BLaER1 (cell line): Measurements from ENCODE around the gene UCN.
A peak's percentile ranks its signal among the peaks of the same experiment; 100 is the strongest.
"Not testable (repeated sequence)": the region's sequence is repeated elsewhere in the genome, so short reads cannot be mapped to it uniquely, and the experiment has no call there.

Experiments used
- H3K27ac ChIP-seq: shearing (Covaris generic); formaldehyde crosslinking; 2 replicates; pipeline ENCODE4 v1.8.1; 2022
- H3K27me3 ChIP-seq: shearing (Covaris generic); formaldehyde crosslinking; 2 replicates; pipeline ENCODE4 v1.8.1; 2022
- H3K36me3 ChIP-seq: shearing (Covaris generic); formaldehyde crosslinking; 2 replicates; pipeline ENCODE4 v1.8.1; 2022
- H3K4me1 ChIP-seq: shearing (Covaris generic); formaldehyde crosslinking; 2 replicates; pipeline ENCODE4 v1.8.1; 2022
- H3K4me2 ChIP-seq: shearing (Covaris generic); formaldehyde crosslinking; 2 replicates; pipeline ENCODE4 v1.8.1; 2022
- H3K4me3 ChIP-seq: shearing (Covaris generic); formaldehyde crosslinking; 2 replicates; pipeline ENCODE4 v1.8.1; 2022
- H3K9ac ChIP-seq: shearing (Covaris generic); formaldehyde crosslinking; 2 replicates; pipeline ENCODE4 v1.8.1; 2022
- H3K9me3 ChIP-seq: shearing (Covaris generic); formaldehyde crosslinking; 2 replicates; pipeline ENCODE4 v1.8.1; 2022
- H4K20me1 ChIP-seq: shearing (Covaris generic); formaldehyde crosslinking; 2 replicates; pipeline ENCODE4 v1.8.1; 2022
- Cebpa-rat ChIP-seq: shearing (Covaris generic); IDR thresholded peaks from 2 replicates; pipeline ENCODE4 v1.8.1; 2022

Gene UCN

DNA sequence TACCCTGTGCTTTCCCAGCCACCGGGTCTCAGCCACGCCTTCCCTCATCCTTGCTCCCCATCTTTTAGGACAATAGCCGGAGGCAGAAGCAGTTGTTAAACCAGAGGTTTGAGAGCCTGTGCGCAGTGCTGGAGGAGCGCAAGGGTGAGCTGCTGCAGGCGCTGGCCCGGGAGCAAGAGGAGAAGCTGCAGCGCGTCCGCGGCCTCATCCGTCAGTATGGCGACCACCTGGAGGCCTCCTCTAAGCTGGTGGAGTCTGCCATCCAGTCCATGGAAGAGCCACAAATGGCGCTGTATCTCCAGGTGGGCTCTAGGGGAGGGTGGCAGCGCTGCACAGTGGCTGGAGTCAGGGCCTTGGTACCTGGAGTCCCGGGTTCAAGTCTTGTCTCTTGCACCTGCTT is 2.7 kb downstream of the UCN start:
- peaks cover 13% of the 10 kb centered on the region; the same call in 1 of the 2 replicates for H4K20me1 ChIP-seq
- H3K27me3 ChIP-seq: peaks cover 23% of the 10 kb centered on the region
- H3K27ac ChIP-seq: no peak overlapping the region
- H3K36me3 ChIP-seq: peaks cover 32% of the 10 kb centered on the region
- H3K4me1 ChIP-seq: peaks cover 13% of the 10 kb centered on the region
- no peak overlapping the region for H3K4me3 ChIP-seq
- no peak overlapping the region for H3K9ac ChIP-seq
- no peak for TF ChIP-seq Cebpa-rat
- no peak overlapping the region for H3K4me2 ChIP-seq
- no peaks in the 10 kb centered on the region for H3K9me3 ChIP-seq

GRCh38 chr2:27304488-27305240 is 3.6 kb downstream of the UCN start:
- Histone ChIP-seq H4K20me1 (peaks cover 13% of the 10 kb centered on the region; the same call in 1 of the 2 replicates), H3K27me3 (peaks cover 23% of the 10 kb centered on the region), H3K27ac (no peak overlapping the region), H3K36me3 (peaks cover 24% of the 10 kb centered on the region), H3K4me1 (peaks cover 13% of the 10 kb centered on the region), H3K4me2 (no peak overlapping the region), H3K9me3 (no peaks in the 10 kb centered on the region), H3K4me3 (no peak overlapping the region), H3K9ac (no peak overlapping the region)
- TF ChIP-seq Cebpa-rat: no peak

- peaks cover 11% of the 10 kb centered on the region; the same call in 1 of the 2 replicates for H4K20me1 ChIP-seq
- no peak overlapping the region for H3K4me3 ChIP-seq
- no peak for TF ChIP-seq Cebpa-rat
- no peak overlapping the region for H3K27ac ChIP-seq
- H3K9ac ChIP-seq: no peak overlapping the region
- H3K27me3 ChIP-seq: peaks cover 23% of the 10 kb centered on the region
- peaks cover 13% of the 10 kb centered on the region for H3K4me1 ChIP-seq
- H3K36me3 ChIP-seq: peaks cover 10% of the 10 kb centered on the region
- H3K4me2 ChIP-seq: peak overlapping the region; percentile 47
- H3K9me3 ChIP-seq: no peaks in the 10 kb centered on the region
Observed at GRCh38 chr2:27303093-27304025, 4.9 kb downstream of the UCN start.

DNA sequence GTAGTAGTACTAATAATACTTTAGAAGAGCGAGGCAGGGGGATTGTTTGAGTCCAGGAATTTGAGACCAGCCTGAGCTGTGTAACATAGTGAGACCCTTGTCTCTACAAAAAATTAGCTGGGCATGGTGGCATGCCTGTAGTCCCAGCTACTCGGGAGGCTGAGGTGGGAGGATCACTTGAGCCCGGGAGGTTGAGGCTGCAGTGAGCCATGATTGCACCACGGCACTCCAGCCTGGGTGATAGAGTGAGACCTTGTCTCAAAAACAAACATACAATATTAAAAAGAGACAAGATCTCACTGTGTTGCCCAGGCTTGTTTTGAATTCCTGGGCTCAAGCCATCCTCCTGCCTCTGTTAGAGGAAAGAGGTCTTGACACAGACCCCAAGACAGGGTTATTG is 7.6 kb downstream of the UCN start:
- not testable (repeated sequence) for H4K20me1 ChIP-seq, H3K9me3 ChIP-seq, H3K27ac ChIP-seq, H3K27me3 ChIP-seq, H3K36me3 ChIP-seq, H3K4me3 ChIP-seq, H3K9ac ChIP-seq, H3K4me2 ChIP-seq
- H3K4me1 ChIP-seq: peaks cover 13% of the 10 kb centered on the region

DNA sequence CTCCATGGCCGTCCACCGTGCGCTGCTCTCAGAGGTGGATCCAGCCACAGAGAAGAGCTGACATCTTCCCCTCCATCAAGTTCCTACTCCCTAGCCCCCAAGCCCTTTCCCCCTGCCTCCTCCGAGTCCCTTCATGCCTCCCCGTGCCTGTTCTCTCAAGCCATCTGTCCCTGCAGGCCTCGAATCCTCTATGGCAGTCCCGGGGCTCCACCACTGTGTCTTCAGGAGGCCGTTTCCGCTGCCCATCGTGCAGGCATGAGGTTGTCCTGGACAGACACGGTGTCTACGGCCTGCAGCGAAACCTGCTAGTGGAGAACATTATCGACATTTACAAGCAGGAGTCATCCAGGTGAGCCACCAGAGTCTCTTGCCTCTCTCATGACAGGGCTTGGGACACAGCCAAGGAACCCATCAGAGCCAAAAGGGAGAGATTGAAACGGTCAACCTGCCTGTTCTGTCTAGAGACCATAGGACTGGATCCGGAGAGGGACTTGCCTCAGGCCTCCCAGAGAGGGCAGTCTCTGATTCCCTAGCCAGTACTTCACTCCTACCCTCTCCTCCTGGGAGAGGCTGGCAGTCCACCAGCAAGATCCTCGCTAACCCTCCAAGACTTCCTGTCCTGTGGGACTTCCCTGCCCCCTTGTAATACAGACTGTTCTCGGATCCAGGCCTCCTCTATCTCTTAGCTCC is 9.7 kb downstream of the UCN start:
- Histone ChIP-seq H3K27me3 (no peaks in the 10 kb centered on the region), H3K4me1 (peaks cover 14% of the 10 kb centered on the region), H3K4me2 (no peak overlapping the region), H3K36me3 (no peaks in the 10 kb centered on the region), H3K4me3 (no peak overlapping the region), H3K9me3 (no peaks in the 10 kb centered on the region), H3K9ac (no peak overlapping the region), H4K20me1 (no peaks in the 10 kb centered on the region), H3K27ac (no peak overlapping the region)
- no peak for TF ChIP-seq Cebpa-rat

- Histone ChIP-seq H3K4me3 (no peak overlapping the region), H4K20me1 (no peaks in the 10 kb centered on the region), H3K36me3 (no peaks in the 10 kb centered on the region), H3K27ac (no peak overlapping the region), H3K4me2 (no peak overlapping the region), H3K4me1 (peaks cover 16% of the 10 kb centered on the region), H3K27me3 (no peaks in the 10 kb centered on the region), H3K9ac (no peak overlapping the region), H3K9me3 (no peaks in the 10 kb centered on the region)
- no peak for TF ChIP-seq Cebpa-rat
Observed at GRCh38 chr2:27297195-27297594, 11.1 kb downstream of the UCN start.

GRCh38 chr2:27296481-27296880 is 11.8 kb downstream of the UCN start:
- no peaks in the 10 kb centered on the region for H3K9me3 ChIP-seq
- peaks cover 24% of the 10 kb centered on the region for H3K4me1 ChIP-seq
- H3K27me3 ChIP-seq: no peaks in the 10 kb centered on the region
- no peak overlapping the region for H3K4me3 ChIP-seq
- H3K36me3 ChIP-seq: no peaks in the 10 kb centered on the region
- no peak overlapping the region for H3K4me2 ChIP-seq
- no peak for TF ChIP-seq Cebpa-rat
- no peak overlapping the region for H3K27ac ChIP-seq
- H4K20me1 ChIP-seq: no peaks in the 10 kb centered on the region
- H3K9ac ChIP-seq: no peak overlapping the region

GRCh38 chr2:27294928-27295327 is 13.3 kb downstream of the UCN start:
- no peak for TF ChIP-seq Cebpa-rat
- Histone ChIP-seq H3K4me2 (no peak overlapping the region), H4K20me1 (no peaks in the 10 kb centered on the region), H3K27me3 (no peaks in the 10 kb centered on the region), H3K27ac (no peak overlapping the region), H3K4me1 (peaks cover 39% of the 10 kb centered on the region), H3K9me3 (no peaks in the 10 kb centered on the region), H3K4me3 (no peak overlapping the region), H3K36me3 (no peaks in the 10 kb centered on the region), H3K9ac (no peak overlapping the region)

DNA sequence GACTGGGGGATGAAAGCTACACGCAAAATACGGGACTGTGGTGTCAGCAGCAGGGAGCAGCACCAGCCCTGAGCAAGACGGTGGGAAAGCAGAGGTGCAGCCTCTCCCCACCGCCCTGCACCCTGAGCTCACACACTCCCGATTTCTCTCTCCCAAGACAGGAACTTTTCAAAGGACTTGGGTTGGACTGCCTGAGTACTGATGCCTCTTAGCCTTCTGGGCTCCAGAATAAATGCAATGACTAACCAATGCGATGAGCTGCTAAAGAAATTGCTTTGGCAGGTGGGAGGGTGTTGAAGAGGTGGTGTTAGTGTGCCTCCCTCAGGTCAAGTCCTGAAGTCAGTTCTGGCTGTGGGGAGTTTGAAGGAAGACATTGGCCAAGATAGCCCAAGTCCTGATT is 16.4 kb downstream of the UCN start:
- no peak overlapping the region for H3K4me3 ChIP-seq
- H3K27me3 ChIP-seq: no peaks in the 10 kb centered on the region
- peak overlapping the region; percentile 87 for H3K27ac ChIP-seq
- no peaks in the 10 kb centered on the region for H4K20me1 ChIP-seq
- H3K4me1 ChIP-seq: peaks cover 52% of the 10 kb centered on the region
- no peak overlapping the region for H3K9ac ChIP-seq
- peak overlapping the region; percentile 78 for H3K4me2 ChIP-seq
- TF ChIP-seq Cebpa-rat: no peak
- H3K9me3 ChIP-seq: no peaks in the 10 kb centered on the region
- no peaks in the 10 kb centered on the region for H3K36me3 ChIP-seq
